GM12891 (cell line): ENCODE results near the gene DGKI.

ENCODE experiments used
- POLR2A ChIP-seq: IDR thresholded peaks from 2 replicates; pipeline ENCODE4 v1.6.1; 2011; ENCODE audit warnings: low read depth, low read length, control low read depth
- TAF1 ChIP-seq: IDR thresholded peaks from 2 replicates; pipeline ENCODE4 v1.6.1; 2011; ENCODE audit warnings: low read depth, low read length, control low read depth

- TF ChIP-seq TAF1 = no peak
- no peak for TF ChIP-seq POLR2A
Measured at GRCh38 chr7:137507096-137507495, 339.7 kb downstream of the DGKI start.
